GM12872 (cell line): ENCODE measurements around the gene CD72.

Experiments used
- TF ChIP-seq, protein P1 (sequence below): IDR thresholded peaks from 3 replicates; pipeline ENCODE4 v1.5.1; 2011; ENCODE audit warnings: low read depth, mild to moderate bottlenecking, low read length, moderate library complexity; ENCODE audit not compliant: insufficient read depth

Gene CD72

DNA sequence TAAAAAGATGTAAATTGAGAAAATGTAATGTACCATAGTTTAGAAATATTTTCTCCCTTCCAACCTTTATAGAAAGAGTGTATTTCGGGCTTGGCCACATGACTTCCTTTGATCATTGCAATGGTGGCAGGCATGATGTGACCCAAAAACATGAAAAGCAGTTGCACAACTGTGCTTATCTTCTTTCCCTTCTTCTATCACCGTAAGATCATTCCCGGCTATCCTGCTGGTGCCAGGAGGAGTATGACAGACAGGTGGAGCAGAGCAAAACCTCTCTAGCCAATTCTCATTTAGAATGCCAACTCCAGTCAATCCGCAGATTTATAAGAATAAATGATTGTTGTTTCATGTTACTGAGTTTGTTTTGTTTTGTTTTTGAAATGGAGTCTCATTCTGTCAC lies 23.7 kb downstream of the CD72 start:
- TF ChIP-seq, protein P1, sequence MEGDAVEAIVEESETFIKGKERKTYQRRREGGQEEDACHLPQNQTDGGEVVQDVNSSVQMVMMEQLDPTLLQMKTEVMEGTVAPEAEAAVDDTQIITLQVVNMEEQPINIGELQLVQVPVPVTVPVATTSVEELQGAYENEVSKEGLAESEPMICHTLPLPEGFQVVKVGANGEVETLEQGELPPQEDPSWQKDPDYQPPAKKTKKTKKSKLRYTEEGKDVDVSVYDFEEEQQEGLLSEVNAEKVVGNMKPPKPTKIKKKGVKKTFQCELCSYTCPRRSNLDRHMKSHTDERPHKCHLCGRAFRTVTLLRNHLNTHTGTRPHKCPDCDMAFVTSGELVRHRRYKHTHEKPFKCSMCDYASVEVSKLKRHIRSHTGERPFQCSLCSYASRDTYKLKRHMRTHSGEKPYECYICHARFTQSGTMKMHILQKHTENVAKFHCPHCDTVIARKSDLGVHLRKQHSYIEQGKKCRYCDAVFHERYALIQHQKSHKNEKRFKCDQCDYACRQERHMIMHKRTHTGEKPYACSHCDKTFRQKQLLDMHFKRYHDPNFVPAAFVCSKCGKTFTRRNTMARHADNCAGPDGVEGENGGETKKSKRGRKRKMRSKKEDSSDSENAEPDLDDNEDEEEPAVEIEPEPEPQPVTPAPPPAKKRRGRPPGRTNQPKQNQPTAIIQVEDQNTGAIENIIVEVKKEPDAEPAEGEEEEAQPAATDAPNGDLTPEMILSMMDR = no peak

DNA sequence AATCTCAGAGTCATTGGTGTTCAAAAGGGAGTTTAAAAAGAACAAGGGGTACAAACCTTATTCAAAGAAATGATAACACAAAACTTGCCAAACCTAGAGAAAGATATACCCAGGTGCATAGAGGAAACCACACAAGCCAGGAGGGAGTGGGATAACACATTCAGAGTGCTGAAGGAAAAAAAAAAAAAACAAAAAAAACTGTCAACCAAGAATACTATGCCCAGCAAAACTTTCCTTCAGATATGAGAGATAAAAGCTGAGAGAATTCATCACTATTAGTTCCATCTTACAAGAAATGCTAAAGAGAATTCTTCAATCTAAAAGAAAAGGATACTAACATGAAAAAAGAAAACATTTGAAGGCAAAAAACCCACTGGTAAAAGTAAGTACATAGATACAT lies 24.6 kb downstream of the CD72 start:
- TF ChIP-seq, protein P1 = no peak

DNA sequence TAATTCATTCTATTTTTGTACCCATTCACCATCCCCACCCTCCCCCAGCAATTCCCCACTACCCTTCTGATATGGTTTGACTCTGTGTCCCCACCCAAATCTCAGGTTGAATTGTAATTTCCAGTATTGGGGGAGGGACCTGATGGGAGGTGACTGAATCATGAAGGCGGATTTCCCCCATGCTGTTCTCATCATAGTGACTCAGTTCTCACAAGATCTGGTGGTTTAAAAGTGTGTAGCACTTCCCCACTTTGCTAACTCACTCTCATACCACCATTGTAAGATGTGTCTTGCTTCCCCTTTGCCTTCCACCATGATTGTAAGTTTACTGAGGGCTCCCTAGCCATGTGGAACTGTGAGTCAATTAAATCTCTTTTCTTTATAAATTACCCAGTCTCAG lies 39.1 kb downstream of the CD72 start:
- TF ChIP-seq, protein P1 = no peak

DNA sequence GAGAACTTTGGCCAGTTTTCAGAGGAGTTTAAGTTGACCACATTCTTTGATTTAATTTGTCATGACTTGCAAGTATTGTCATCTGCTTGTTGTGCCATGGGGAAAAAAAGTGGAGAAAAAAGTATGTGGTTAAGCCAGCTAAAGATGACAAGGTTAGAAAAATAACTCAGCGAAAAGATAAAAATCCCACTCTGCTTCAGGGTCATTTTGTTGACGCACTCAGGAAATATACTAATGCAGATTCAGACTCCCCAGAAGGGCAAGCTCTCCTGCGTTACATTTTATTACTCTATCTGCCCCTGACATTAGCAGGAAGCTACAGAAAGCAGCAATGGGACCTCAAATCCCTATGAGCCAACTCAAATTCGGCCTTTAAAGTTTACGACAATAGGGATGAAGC lies 40.7 kb downstream of the CD72 start:
- TF ChIP-seq, protein P1 = no peak

DNA sequence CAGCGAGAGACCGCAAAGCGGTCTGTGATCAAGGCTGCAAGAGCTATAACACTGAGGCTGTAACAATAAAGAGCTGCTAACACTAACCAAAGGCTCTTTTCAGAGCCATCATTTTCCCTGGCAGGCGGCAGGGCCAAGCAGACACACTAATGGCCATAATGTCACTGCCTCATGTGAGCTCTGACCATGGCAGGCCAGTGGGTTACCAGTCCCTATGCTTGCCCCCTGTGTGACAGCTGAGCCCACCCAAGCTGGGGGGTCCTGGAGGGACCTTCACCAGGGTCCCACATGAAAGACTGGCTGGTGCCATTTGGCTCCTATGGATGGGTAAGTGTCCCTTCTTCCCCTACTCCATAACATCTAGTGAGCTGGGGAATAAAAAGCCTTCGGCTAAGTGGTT lies 42.7 kb downstream of the CD72 start:
- TF ChIP-seq, protein P1 = no peak

DNA sequence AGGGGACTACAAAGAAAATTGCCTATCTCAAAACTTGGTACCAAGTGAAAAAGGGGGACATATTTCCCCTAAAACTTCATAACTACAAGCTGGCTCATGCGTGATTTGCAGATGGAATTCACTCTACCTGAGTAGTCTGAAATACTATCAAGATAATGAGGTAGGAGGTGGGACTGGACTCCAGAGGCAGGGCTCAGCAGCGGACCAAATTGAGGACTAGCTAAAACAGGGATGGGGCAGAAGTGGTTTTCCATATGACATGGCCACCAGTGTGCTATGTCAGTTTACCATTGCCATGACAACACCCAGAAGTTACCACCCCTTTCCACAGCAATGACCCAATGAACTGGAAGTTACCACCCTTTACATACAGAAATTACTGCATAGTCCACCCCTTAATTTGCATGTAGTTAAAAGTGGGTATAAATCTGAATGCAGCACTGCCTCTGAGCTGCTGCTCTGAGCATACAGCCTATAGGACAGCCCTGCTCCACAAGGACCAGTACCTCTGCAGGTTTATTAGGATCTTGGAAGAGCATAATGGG lies 43.6 kb downstream of the CD72 start:
- TF ChIP-seq, protein P1 = no peak

DNA sequence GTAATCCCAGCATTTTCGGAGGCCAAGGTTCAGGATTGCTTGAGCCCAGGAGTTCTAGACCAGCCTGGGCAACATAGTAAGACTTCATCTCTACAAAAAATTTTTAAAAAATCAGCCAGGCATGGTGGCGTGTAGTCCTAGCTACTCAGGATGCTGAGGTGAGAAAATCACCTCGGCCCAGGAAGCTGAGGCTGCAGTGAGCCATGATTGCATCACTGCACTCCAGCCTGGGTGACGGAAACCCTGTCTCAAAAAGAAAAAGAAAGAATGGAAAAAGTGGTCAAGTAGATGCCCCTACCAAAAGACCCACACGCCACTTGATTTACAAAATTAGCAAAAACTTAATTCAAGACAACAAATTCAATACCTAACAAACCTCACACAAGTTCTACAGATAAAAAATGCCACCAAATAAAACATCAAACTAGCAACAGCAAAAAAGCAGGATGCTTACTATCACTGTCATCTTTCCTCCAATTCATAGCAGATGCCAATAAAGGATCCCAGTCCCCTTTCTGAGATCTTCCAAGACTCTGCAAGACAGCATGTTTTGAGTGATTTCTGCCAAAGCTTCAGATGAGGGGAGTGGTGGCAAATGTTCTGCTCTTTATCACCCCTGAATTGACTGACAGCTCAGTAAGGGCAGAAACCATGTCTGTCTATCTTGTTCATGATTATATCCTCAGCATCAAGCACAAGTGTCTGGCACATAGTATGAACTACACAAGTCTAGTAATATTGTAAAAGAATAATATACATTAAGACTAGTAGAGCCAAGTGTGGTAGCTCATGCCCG lies 47.3 kb downstream of the CD72 start:
- TF ChIP-seq, protein P1 = no peak
